ENCODE data around the gene CXCR2. TPM values are rescaled to one million over a fixed set of nuclear protein-coding genes. Genes with fewer than 3 reads are reported as not detected.

The CXCR2 gene
- total and polyA plus RNA-seq, 2 of the 8 experiments (the other 6 are each of a cell fraction or from before 2014, with no cell fraction given): 1.4 to 1.6 TPM

DNA sequence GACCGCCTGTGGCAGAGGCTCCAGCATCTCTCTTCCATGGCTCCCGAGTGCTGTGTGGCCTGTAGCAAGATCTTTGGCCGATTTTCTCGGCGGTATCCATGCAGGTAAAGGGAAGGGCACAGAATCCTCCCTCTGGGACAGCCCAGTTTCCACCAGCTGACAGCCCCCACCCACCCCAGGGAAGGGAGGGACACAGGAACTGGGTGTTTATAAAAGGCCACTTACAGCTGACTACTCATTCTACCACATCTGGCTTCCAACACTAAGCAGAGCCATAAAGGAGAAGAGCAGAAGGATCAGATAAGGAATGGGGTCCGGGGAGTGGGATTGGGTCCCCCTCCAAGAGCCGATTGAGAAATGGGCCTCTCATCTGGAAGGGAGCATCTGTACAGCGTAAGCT, 36.6 kb upstream of the CXCR2 start:
- Histone ChIP-seq H2BK15ac (ENCODE audit: low read length) (no peak overlapping the region), H2BK12ac (ENCODE audit: low read depth, low read length) (no peak overlapping the region), H3K23ac (ENCODE audit: insufficient read length) (no peak overlapping the region), H3K36me3 (ENCODE audit: control insufficient read depth in 2 of 4, insufficient read depth in 4 of 4, low read length in 3 of 4) (no peaks in the 10 kb centered on the region), H2AK5ac (ENCODE audit: low read depth, low read length) (no peak overlapping the region), H3K9ac (replicated peaks in 1 of 4; ENCODE audit: extremely low read depth in 1 of 4, low read depth in 3 of 4, low read length in 3 of 4) (no peak overlapping the region), H3K23me2 (ENCODE audit: low read depth, low read length) (no peaks in the 10 kb centered on the region; the same call in 1 of the 2 replicates), H4K91ac (replicated peaks; ENCODE audit: insufficient read length, low read length) (no peak overlapping the region), H3K27ac (ENCODE audit: low read depth, low read length) (no peak overlapping the region), H3K79me1 (ENCODE audit: low read depth, low read length) (no peaks in the 10 kb centered on the region), H3K18ac (ENCODE audit: extremely low read depth, low read length) (no peak overlapping the region), H3K56ac (replicated peaks; ENCODE audit: insufficient read length, low read depth, low read length) (no peak overlapping the region), H4K20me1 (replicated peaks in 1 of 2; ENCODE audit: control insufficient read depth in 1 of 2, insufficient read depth in 2 of 2, low read length in 2 of 2) (no peaks in the 10 kb centered on the region), H4K8ac (ENCODE audit: extremely low read depth, insufficient read depth, low read length) (no peak overlapping the region), H2BK20ac (ENCODE audit: low read length) (no peak overlapping the region), H3K79me2 (ENCODE audit: control insufficient read depth in 1 of 2, insufficient read depth in 2 of 2, low read length in 2 of 2) (no peaks in the 10 kb centered on the region), H3K14ac (ENCODE audit: insufficient read length) (no peak overlapping the region), H4K5ac (ENCODE audit: insufficient read length, low read depth, low read length) (no peak overlapping the region), H3K4me1 (replicated peaks in 1 of 4; ENCODE audit: control insufficient read depth in 3 of 4, insufficient read depth in 4 of 4, low read length in 3 of 4) (no peaks in the 10 kb centered on the region), H3K4me3 (ENCODE audit: extremely low read depth in 1 of 4, insufficient read depth in 2 of 4, low read depth in 3 of 4, low read length in 4 of 4) (no peak overlapping the region), H3K4ac (replicated peaks; ENCODE audit: insufficient read length, low read depth, low read length) (no peak overlapping the region), H2BK5ac (ENCODE audit: low read depth, low read length) (no peak overlapping the region), H3K27me3 (replicated peaks in 1 of 4; ENCODE audit: control insufficient read depth in 3 of 4, extremely low read depth in 1 of 4, insufficient read depth in 3 of 4, low read length in 3 of 4) (no peaks in the 10 kb centered on the region), H3K4me2 (ENCODE audit: insufficient read depth in 1 of 2, low read depth in 2 of 2, low read length in 2 of 2) (no peak overlapping the region), H3K9me3 (ENCODE audit: insufficient read depth in 2 of 2, low read depth in 1 of 2, low read length in 1 of 2) (no peaks in the 10 kb centered on the region), H2AFZ (ENCODE audit: low read length) (no peak overlapping the region), H2BK120ac (replicated peaks; ENCODE audit: low read depth, low read length) (no peak overlapping the region)
- TF ChIP-seq CBX5 (IDR thresholded peaks at IDR 0.05; ENCODE audit: low read depth, low read length) (no peak), GABPA (IDR thresholded peaks at IDR 0.05; ENCODE audit: borderline replicate concordance, insufficient read depth, low read length) (no peak), POU5F1 (IDR thresholded peaks at IDR 0.05; ENCODE audit: low read depth, low read length) (no peak), JUND (IDR thresholded peaks at IDR 0.05; ENCODE audit: low read length) (no peak), SAP30 (IDR thresholded peaks at IDR 0.05; ENCODE audit: insufficient read depth, insufficient replicate concordance, low read length) (no peak), SP1 (IDR thresholded peaks at IDR 0.05; ENCODE audit: low read depth, low read length) (no peak), KDM1A (IDR thresholded peaks at IDR 0.05; ENCODE audit: borderline replicate concordance, low read length) (no peak)
- TF ChIP-seq, protein P1, sequence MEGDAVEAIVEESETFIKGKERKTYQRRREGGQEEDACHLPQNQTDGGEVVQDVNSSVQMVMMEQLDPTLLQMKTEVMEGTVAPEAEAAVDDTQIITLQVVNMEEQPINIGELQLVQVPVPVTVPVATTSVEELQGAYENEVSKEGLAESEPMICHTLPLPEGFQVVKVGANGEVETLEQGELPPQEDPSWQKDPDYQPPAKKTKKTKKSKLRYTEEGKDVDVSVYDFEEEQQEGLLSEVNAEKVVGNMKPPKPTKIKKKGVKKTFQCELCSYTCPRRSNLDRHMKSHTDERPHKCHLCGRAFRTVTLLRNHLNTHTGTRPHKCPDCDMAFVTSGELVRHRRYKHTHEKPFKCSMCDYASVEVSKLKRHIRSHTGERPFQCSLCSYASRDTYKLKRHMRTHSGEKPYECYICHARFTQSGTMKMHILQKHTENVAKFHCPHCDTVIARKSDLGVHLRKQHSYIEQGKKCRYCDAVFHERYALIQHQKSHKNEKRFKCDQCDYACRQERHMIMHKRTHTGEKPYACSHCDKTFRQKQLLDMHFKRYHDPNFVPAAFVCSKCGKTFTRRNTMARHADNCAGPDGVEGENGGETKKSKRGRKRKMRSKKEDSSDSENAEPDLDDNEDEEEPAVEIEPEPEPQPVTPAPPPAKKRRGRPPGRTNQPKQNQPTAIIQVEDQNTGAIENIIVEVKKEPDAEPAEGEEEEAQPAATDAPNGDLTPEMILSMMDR (IDR thresholded peaks at IDR 0.05; ENCODE audit: control extremely low read depth in 1 of 3, insufficient read depth in 1 of 3, low read depth in 1 of 3, low read length in 3 of 3): no peak
- FAIRE-seq (no peak), DNase-seq (ENCODE audit: low read depth in 1 of 2, low spot score in 2 of 2) (no peak)
- ChIA-PET CTCF (ENCODE audit: partially characterized antibody) (interaction anchor here (0.8 to 1.2 kb wide), 2 partner anchors 13 to 21 kb away, joined by 3 read pairs; partner anchors contain the start of gene RUFY4), POLR2A (ENCODE audit: partially characterized antibody) (interaction anchor here (0.6 kb wide), 1 partner anchor 142 kb away, joined by 3 read pairs; no protein-coding TSS in a partner anchor)
- WGBS, 2 experiments (ENCODE audit: extremely low coverage in 1 of 2, insufficient coverage in 1 of 2, insufficient read length in 1 of 2, insufficient replicate concordance in 2 of 2, low coverage in 1 of 2, low lambda C conversion rate in 2 of 2, missing lambda C conversion rate in 1 of 2): 79% methylated on average over 7 of the region's 8 CpGs; no CpG with 5 or more reads in 1 of the 2 experiments
